GM12864 (cell line): ENCODE results near the gene MYH9.

Source experiments
- DNase-seq: peaks from one replicate; pipeline ENCODE4 v3.0.0-alpha.2; 2011; ENCODE audit warnings: low read depth
- H3K4me3 ChIP-seq: 2 replicates; pipeline ENCODE4 v1.5.1; 2011; ENCODE audit warnings: mild to moderate bottlenecking, low read depth, low read length, control low read depth
- CTCF ChIP-seq: IDR thresholded peaks from 2 replicates; pipeline ENCODE4 v1.5.1; 2011; ENCODE audit warnings: low read depth, mild to moderate bottlenecking, moderate library complexity, low read length, control low read depth, inconsistent platforms; ENCODE audit errors: missing control alignments

Gene MYH9

GRCh38 chr22:36330127-36330526, 57.6 kb downstream of the MYH9 start:
- TF ChIP-seq CTCF: no peak
- H3K4me3 ChIP-seq: no peak overlapping the region
- no peak for DNase-seq

GRCh38 chr22:36329254-36330078, 58.3 kb downstream of the MYH9 start:
- no peak overlapping the region for H3K4me3 ChIP-seq
- TF ChIP-seq CTCF: no peak
- DNase-seq: no peak

GRCh38 chr22:36328635-36329253, 59.0 kb downstream of the MYH9 start:
- no peak for DNase-seq
- TF ChIP-seq CTCF: no peak
- H3K4me3 ChIP-seq: no peak overlapping the region

GRCh38 chr22:36327922-36328551, 59.7 kb downstream of the MYH9 start:
- H3K4me3 ChIP-seq: no peak overlapping the region
- TF ChIP-seq CTCF: no peak
- DNase-seq: no peak

GRCh38 chr22:36326178-36327161, 61.3 kb downstream of the MYH9 start:
- no peak overlapping the region for H3K4me3 ChIP-seq
- no peak for DNase-seq
- no peak for TF ChIP-seq CTCF
